DND-41 (cell line): ENCODE data around the gene TWF2.

Experiments used
- ATAC-seq: fragments of 200-7000 bp; cut with Tn5 transposase; 3 replicates; pipeline ENCODE4 v1.9.1; 2021; ENCODE audit warnings: low read depth; ENCODE audit not compliant: insufficient read depth
- DNase-seq: peaks from one replicate; pipeline ENCODE4 v3.0.0-alpha.2; 2020
- H2AFZ ChIP-seq: 2 replicates; pipeline ENCODE4 v1.6.0; 2012; ENCODE audit warnings: low read depth, low read length
- H3K27ac ChIP-seq: 2 replicates; pipeline ENCODE4 v1.5.1; 2012; ENCODE audit warnings: low read length, inconsistent platforms
- H3K27me3 ChIP-seq: fragments of 200-600 bp; sonication (generic); 2 replicates; pipeline ENCODE4 v1.6.0; 2012; ENCODE audit warnings: low read length, mild to moderate bottlenecking, inconsistent platforms; ENCODE audit not compliant: insufficient read depth, poor library complexity
- H3K36me3 ChIP-seq: 2 replicates; pipeline ENCODE4 v1.5.1; 2012; ENCODE audit warnings: low read length, inconsistent platforms; ENCODE audit not compliant: insufficient read depth
- H3K4me1 ChIP-seq: 2 replicates; pipeline ENCODE4 v1.5.1; 2012; ENCODE audit warnings: mild to moderate bottlenecking, low read length; ENCODE audit not compliant: insufficient read depth
- H3K4me2 ChIP-seq: 2 replicates; pipeline ENCODE4 v1.6.0; 2012; ENCODE audit warnings: mild to moderate bottlenecking, moderate library complexity, low read length, inconsistent platforms; ENCODE audit not compliant: insufficient read depth
- H3K4me3 ChIP-seq, 2 experiments: fragments of 200-600 bp in 1 of 2; shearing (Covaris generic) in 1 of 2; 2 replicates each; pipeline ENCODE4 v1.5.1; 2012 to 2016; ENCODE audit warnings: inconsistent platforms in 2 of 2, low read length in 2 of 2, mild to moderate bottlenecking in 2 of 2, low read depth in 1 of 2, moderate library complexity in 1 of 2
- H3K79me2 ChIP-seq: 2 replicates; pipeline ENCODE4 v1.6.0; 2012; ENCODE audit warnings: low read length, inconsistent platforms; ENCODE audit not compliant: insufficient read depth
- H3K9ac ChIP-seq: 2 replicates; pipeline ENCODE4 v1.6.0; 2012; ENCODE audit warnings: low read depth, mild to moderate bottlenecking, inconsistent platforms, low read length, moderate library complexity
- H3K9me3 ChIP-seq: 2 replicates; pipeline ENCODE4 v1.5.1; 2012; ENCODE audit warnings: low read length, moderate library complexity, mild to moderate bottlenecking, inconsistent platforms; ENCODE audit not compliant: insufficient read depth, severe bottlenecking
- H4K20me1 ChIP-seq: 2 replicates; pipeline ENCODE4 v1.6.0; 2012; ENCODE audit warnings: low read length; ENCODE audit not compliant: insufficient read depth
- EZH2 ChIP-seq: IDR thresholded peaks from 3 replicates; pipeline ENCODE4 v1.6.1; 2012; ENCODE audit warnings: borderline replicate concordance, low read depth, mild to moderate bottlenecking, moderate library complexity, low read length, inconsistent platforms; ENCODE audit not compliant: severe bottlenecking
- TF ChIP-seq, protein P1 (sequence below): IDR thresholded peaks from 2 replicates; pipeline ENCODE4 v1.5.1; 2012; ENCODE audit warnings: borderline replicate concordance, low read length, moderate library complexity, mild to moderate bottlenecking; ENCODE audit not compliant: poor library complexity, severe bottlenecking; ENCODE audit errors: extremely low read depth

Gene TWF2

DNA sequence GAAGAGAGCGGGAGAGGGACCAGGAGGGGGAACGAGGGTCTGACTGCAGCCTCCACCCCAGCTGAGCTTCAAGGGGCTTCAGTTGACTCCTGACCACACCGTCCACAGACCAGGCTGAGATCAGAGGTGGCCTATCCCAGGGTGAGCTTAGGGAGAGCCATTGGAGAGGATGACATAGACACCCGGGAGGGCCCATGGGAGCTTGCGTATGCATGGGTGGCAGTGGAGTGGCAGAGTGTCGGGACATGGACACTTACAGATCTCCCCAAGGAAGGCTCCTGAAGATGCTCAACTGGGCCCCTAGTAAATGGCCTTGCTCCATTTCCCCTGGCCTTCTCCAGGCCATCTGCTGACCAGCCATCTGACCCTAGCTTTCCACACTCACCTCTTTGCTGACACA lies 53.6 kb downstream of the TWF2 start:
- ATAC-seq (no peak), DNase-seq (no peak)
- Histone ChIP-seq H4K20me1 (no peaks in the 10 kb centered on the region), H3K9me3 (no peaks in the 10 kb centered on the region), H3K4me2 (no peak overlapping the region), H3K9ac (no peak overlapping the region), H3K4me3 (no peak overlapping the region), H3K27ac (no peak overlapping the region), H3K36me3 (no peaks in the 10 kb centered on the region), H3K27me3 (no peaks in the 10 kb centered on the region), H3K79me2 (no peaks in the 10 kb centered on the region), H3K4me1 (no peaks in the 10 kb centered on the region), H2AFZ (no peak overlapping the region)
- TF ChIP-seq, protein P1, sequence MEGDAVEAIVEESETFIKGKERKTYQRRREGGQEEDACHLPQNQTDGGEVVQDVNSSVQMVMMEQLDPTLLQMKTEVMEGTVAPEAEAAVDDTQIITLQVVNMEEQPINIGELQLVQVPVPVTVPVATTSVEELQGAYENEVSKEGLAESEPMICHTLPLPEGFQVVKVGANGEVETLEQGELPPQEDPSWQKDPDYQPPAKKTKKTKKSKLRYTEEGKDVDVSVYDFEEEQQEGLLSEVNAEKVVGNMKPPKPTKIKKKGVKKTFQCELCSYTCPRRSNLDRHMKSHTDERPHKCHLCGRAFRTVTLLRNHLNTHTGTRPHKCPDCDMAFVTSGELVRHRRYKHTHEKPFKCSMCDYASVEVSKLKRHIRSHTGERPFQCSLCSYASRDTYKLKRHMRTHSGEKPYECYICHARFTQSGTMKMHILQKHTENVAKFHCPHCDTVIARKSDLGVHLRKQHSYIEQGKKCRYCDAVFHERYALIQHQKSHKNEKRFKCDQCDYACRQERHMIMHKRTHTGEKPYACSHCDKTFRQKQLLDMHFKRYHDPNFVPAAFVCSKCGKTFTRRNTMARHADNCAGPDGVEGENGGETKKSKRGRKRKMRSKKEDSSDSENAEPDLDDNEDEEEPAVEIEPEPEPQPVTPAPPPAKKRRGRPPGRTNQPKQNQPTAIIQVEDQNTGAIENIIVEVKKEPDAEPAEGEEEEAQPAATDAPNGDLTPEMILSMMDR = no peak
- TF ChIP-seq EZH2 = no peak

DNA sequence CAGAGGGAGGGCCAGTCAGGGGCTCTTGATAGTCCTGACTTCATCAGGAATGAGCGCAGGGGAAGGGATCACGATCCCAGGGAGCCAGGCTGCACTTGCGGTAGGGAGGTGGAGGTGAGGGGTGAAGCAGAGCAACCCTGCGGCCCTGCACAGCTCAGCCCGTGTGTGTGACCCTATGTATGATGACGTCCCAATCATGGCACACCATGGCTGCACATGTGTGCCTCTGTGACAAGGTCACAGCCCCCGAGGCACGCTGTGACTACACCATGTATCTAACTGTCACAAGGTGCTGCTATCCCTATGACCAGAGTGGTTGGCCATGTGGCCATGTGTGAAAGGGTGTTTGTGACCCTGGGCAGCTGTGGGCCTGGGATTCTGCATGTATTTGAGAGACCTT lies 54.3 kb downstream of the TWF2 start:
- H3K27ac ChIP-seq = no peak overlapping the region

DNA sequence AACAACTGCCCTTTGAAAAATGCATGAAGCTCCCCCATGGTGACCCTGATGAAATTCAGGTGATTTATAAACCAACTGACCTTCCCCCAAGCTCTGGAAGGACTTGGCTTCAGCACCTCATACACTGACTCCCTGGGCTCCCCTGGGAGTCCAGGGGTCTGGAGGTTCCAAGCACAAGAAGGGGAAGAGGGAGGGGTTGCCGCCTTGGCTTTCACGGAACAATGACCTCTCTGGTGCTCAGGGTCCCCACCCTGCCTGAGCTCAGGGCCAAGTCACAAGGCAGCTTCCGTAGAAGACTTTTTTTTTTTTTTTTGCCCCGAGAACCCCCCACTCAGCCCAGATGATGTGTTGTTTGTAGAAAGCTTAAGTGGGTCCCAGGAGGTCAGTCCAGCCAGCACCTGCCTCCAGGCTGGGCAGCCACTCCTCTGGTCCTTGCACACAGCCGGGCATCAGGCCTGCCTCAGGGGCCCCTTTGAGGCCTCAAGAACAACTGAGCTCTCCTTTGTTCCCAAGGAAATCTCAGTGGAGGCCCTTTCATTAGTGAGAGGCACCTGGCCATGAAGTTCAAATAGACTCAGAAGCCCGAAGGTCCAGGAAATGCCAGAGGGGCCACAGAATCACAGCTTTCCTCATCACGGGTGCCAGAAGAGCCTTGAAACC lies 55.0 kb downstream of the TWF2 start:
- H3K79me2 ChIP-seq = no peaks in the 10 kb centered on the region
- H3K27ac ChIP-seq = no peak overlapping the region
- no peak overlapping the region for H3K9ac ChIP-seq
- no peak for ATAC-seq
- no peak overlapping the region for H2AFZ ChIP-seq
- no peaks in the 10 kb centered on the region for H3K4me1 ChIP-seq
- H3K36me3 ChIP-seq = no peaks in the 10 kb centered on the region
- TF ChIP-seq, protein P1 = no peak
- TF ChIP-seq EZH2 = no peak
- no peaks in the 10 kb centered on the region for H3K27me3 ChIP-seq
- no peak overlapping the region for H3K4me2 ChIP-seq
- no peaks in the 10 kb centered on the region for H3K9me3 ChIP-seq
- H3K4me3 ChIP-seq = no peak overlapping the region
- no peak for DNase-seq
- H4K20me1 ChIP-seq = no peaks in the 10 kb centered on the region

More for the DNA sequence above, 54.3 kb downstream of the TWF2 start:
- no peaks in the 10 kb centered on the region for H3K36me3 ChIP-seq
- no peaks in the 10 kb centered on the region for H3K9me3 ChIP-seq
- no peak overlapping the region for H3K4me2 ChIP-seq
- TF ChIP-seq, protein P1 = no peak
- TF ChIP-seq EZH2 = no peak
- H3K79me2 ChIP-seq = no peaks in the 10 kb centered on the region
- H3K4me3 ChIP-seq = no peak overlapping the region
- no peak overlapping the region for H2AFZ ChIP-seq
- no peak for ATAC-seq
- no peaks in the 10 kb centered on the region for H3K4me1 ChIP-seq
- H3K27me3 ChIP-seq = no peaks in the 10 kb centered on the region
- H4K20me1 ChIP-seq = no peaks in the 10 kb centered on the region
- H3K9ac ChIP-seq = no peak overlapping the region
- DNase-seq = no peak

DNA sequence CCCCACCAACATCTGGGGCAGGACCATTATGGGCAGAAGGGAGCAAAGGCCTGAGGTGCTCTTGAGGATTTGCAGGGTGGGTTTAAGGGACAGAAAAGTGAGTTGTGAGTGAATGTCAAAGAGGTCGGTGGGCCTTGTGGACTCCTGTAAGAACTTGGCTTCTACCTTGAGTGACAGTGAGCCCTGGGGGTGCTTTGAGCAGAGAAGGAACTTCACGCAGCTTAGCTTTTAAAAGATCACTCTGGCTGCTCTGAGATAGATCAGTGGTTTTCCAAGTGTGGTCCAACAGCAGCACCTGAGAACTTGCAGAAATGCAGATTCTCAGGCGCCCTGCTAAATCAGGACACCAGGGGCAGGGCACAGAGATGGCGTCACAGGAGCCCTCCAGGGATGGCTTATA lies 56.3 kb downstream of the TWF2 start:
- Histone ChIP-seq H3K4me2 (no peak overlapping the region), H3K4me1 (no peaks in the 10 kb centered on the region), H3K4me3 (no peak overlapping the region), H3K27ac (no peak overlapping the region), H2AFZ (no peak overlapping the region), H4K20me1 (no peaks in the 10 kb centered on the region), H3K27me3 (no peaks in the 10 kb centered on the region), H3K79me2 (no peaks in the 10 kb centered on the region), H3K9me3 (no peaks in the 10 kb centered on the region), H3K36me3 (no peaks in the 10 kb centered on the region), H3K9ac (no peak overlapping the region)
- TF ChIP-seq EZH2 = no peak
- TF ChIP-seq, protein P1 = no peak
- DNase-seq (no peak), ATAC-seq (no peak)
